HCT116 (cell line): Measurements from ENCODE around the gene GRIN1. TPM values are rescaled to one million over a fixed set of nuclear protein-coding genes. Genes with fewer than 3 reads are reported as not detected.

ENCODE experiments used
- ATAC-seq: fragments of 200-7000 bp; cut with Tn5 transposase; 2 replicates; pipeline ENCODE4 v1.9.1; 2020; ENCODE audit warnings: mild to moderate bottlenecking, moderate library complexity
- BruUV-seq: library from RNA; stranded (reverse); fragments of 400-500 nt; replicated peaks from 2 replicates; lab custom pipeline; 2021; lab: Mats Ljungman, UMichigan
- CTCF ChIA-PET: fragments of 300-600 bp; sonication (Branson Sonifier 250); formaldehyde crosslinking; loops from one replicate; lab custom pipeline; 2021; ENCODE audit warnings: antibody characterized with exemption; lab: Charles Lee
- POLR2A ChIA-PET: fragments of 300-600, 350-600 bp; sonication (Branson Sonifier 250); formaldehyde crosslinking; loops from one replicate; lab custom pipeline; 2021; ENCODE audit warnings: antibody characterized with exemption; lab: Charles Lee
- RAD21 ChIA-PET, 2 experiments: fragments of 300-600 bp; sonication (Branson Sonifier 250); formaldehyde crosslinking; loops; one replicate each; lab custom pipeline; 2023; ENCODE audit warnings: low total read pairs in 2 of 2; ENCODE audit not compliant: uncharacterized antibody in 2 of 2, unreplicated experiment in 2 of 2, low non-redundant PET in 1 of 2; lab: Charles Lee
- DNase-seq: peaks from one replicate; pipeline ENCODE4 v3.0.0-alpha.2; 2010; ENCODE audit warnings: low read depth, low spot score
- H2AFZ ChIP-seq: fragments of 200-600 bp; shearing (Covaris generic), sonication (generic); 2 replicates; pipeline ENCODE4 v1.6.1; 2017; ENCODE audit warnings: low read depth, mixed run types, mixed read lengths, antibody characterized with exemption, low read length; ENCODE audit not compliant: poor library complexity, severe bottlenecking
- H3K27ac ChIP-seq: 2 replicates; pipeline ENCODE4 v1.5.1; 2012; ENCODE audit warnings: low read depth, low read length
- H3K27me3 ChIP-seq: fragments of 200-600 bp; sonication (generic); 2 replicates; pipeline ENCODE4 v1.6.1; 2016; ENCODE audit warnings: mixed run types, low read length, mixed read lengths; ENCODE audit not compliant: insufficient read depth
- H3K36me3 ChIP-seq, 2 experiments: fragments of 200-500 bp in 1 of 2; fragments of 200-600 bp in 1 of 2; sonication (Bioruptor generic) in 1 of 2; sonication (generic) in 1 of 2; 2 replicates each; pipeline versions ENCODE4 v1.5.1 to v1.6.1; 2014 to 2016; ENCODE audit warnings: low read length in 2 of 2, inconsistent platforms in 1 of 2, mixed read lengths in 1 of 2, mixed run types in 1 of 2; ENCODE audit not compliant: insufficient read depth in 2 of 2, control insufficient read depth in 1 of 2
- H3K4me1 ChIP-seq, 2 experiments: fragments of 200-600 bp in 1 of 2; sonication (generic) in 1 of 2; 2 replicates each; pipeline versions ENCODE4 v1.5.1 to v1.6.1; 2012 to 2017; ENCODE audit warnings: low read length in 2 of 2, inconsistent platforms in 1 of 2, mild to moderate bottlenecking in 1 of 2, mixed read lengths in 1 of 2, mixed run types in 1 of 2, moderate library complexity in 1 of 2; ENCODE audit not compliant: insufficient read depth in 2 of 2, control insufficient read depth in 1 of 2
- H3K4me2 ChIP-seq: fragments of 200-600 bp; sonication (generic); 2 replicates; pipeline ENCODE4 v1.6.1; 2017; ENCODE audit warnings: mixed run types, low read length, mixed read lengths
- H3K4me3 ChIP-seq, 2 experiments: fragments of 200-600 bp in 1 of 2; sonication (generic) in 1 of 2; replicated peaks in 1 of 2; 2 replicates each; pipeline ENCODE4 v1.5.1; 2011 to 2016; ENCODE audit warnings: low read length in 2 of 2, control low read depth in 1 of 2, low read depth in 1 of 2, mild to moderate bottlenecking in 1 of 2, mixed read lengths in 1 of 2, mixed run types in 1 of 2
- H3K79me2 ChIP-seq: fragments of 200-600 bp; sonication (generic); 2 replicates; pipeline ENCODE4 v1.6.1; 2017; ENCODE audit warnings: mild to moderate bottlenecking, mixed run types, low read length, moderate library complexity, mixed read lengths; ENCODE audit not compliant: insufficient read depth
- H3K9ac ChIP-seq: fragments of 200-600 bp; sonication (generic); 2 replicates; pipeline ENCODE4 v1.6.1; 2016; ENCODE audit warnings: low read length, mixed read lengths
- H3K9me2 ChIP-seq: fragments of 200-600 bp; sonication (generic), shearing (Covaris generic); 2 replicates; pipeline ENCODE4 v1.6.1; 2017; ENCODE audit warnings: mixed run types, mild to moderate bottlenecking, moderate library complexity; ENCODE audit not compliant: insufficient read depth
- H3K9me3 ChIP-seq, 2 experiments: fragments of 200-500 bp in 1 of 2; fragments of 200-600 bp in 1 of 2; sonication (Bioruptor generic) in 1 of 2; sonication (generic) in 1 of 2; 2 replicates each; pipeline ENCODE4 v1.6.1; 2014 to 2017; ENCODE audit warnings: low read length in 2 of 2, mixed read lengths in 2 of 2, inconsistent platforms in 1 of 2, low read depth in 1 of 2, mild to moderate bottlenecking in 1 of 2, mixed run types in 1 of 2, moderate library complexity in 1 of 2; ENCODE audit not compliant: control insufficient read depth in 1 of 2, insufficient read depth in 1 of 2
- H4K20me1 ChIP-seq: fragments of 200-600 bp; sonication (generic), shearing (Covaris generic); 2 replicates; pipeline ENCODE4 v1.6.1; 2017; ENCODE audit warnings: mixed run types, mild to moderate bottlenecking, moderate library complexity; ENCODE audit not compliant: insufficient read depth
- ATF3 ChIP-seq: IDR thresholded peaks from 2 replicates; pipeline ENCODE4 v1.6.1; 2012
- CBX3 ChIP-seq: IDR thresholded peaks from 2 replicates; pipeline ENCODE4 v1.6.1; 2012; ENCODE audit warnings: low read depth
- CEBPB ChIP-seq: IDR thresholded peaks from 2 replicates; pipeline ENCODE4 v1.6.1; 2012; ENCODE audit warnings: low read depth
- CTCF ChIP-seq, 3 experiments: fragments of 200-600 bp in 1 of 3; sonication (generic) in 1 of 3; IDR thresholded peaks in 2 of 3; conservative IDR thresholded peaks in 1 of 3; 2 replicates each; pipeline ENCODE4 v1.5.1; 2012 to 2017; ENCODE audit warnings: low read depth in 2 of 3, low read length in 2 of 3, antibody characterized with exemption in 1 of 3, borderline replicate concordance in 1 of 3, control low read depth in 1 of 3, mild to moderate bottlenecking in 1 of 3, mixed read lengths in 1 of 3, mixed run types in 1 of 3, moderate library complexity in 1 of 3; ENCODE audit not compliant: insufficient read depth in 1 of 3
- EGR1 ChIP-seq: IDR thresholded peaks from 2 replicates; pipeline ENCODE4 v1.6.1; 2012; ENCODE audit warnings: low read depth
- ELF1 ChIP-seq: IDR thresholded peaks from 2 replicates; pipeline ENCODE4 v1.6.1; 2012; ENCODE audit warnings: low read depth, borderline replicate concordance
- EZH2 ChIP-seq: fragments of 200-600 bp; sonication (generic); IDR thresholded peaks from 2 replicates; pipeline ENCODE4 v1.6.1; 2017; ENCODE audit warnings: antibody characterized with exemption, mixed run types
- EZH2phosphoT487 ChIP-seq: fragments of 200-600 bp; IDR thresholded peaks from 2 replicates; pipeline ENCODE4 v1.6.1; 2018; ENCODE audit warnings: antibody characterized with exemption, borderline replicate concordance
- JUND ChIP-seq: IDR thresholded peaks from 2 replicates; pipeline ENCODE4 v1.6.1; 2012
- POLR2A ChIP-seq: IDR thresholded peaks from 2 replicates; pipeline ENCODE4 v1.7.0; 2011; ENCODE audit warnings: borderline replicate concordance; ENCODE audit not compliant: insufficient read depth, insufficient read length; ENCODE audit errors: extremely low read depth
- POLR2AphosphoS5 ChIP-seq: IDR thresholded peaks from 2 replicates; pipeline ENCODE4 v1.6.1; 2011; ENCODE audit warnings: mild to moderate bottlenecking, low read depth, low read length, moderate library complexity
- REST ChIP-seq: IDR thresholded peaks from 2 replicates; pipeline ENCODE4 v1.6.1; 2012; ENCODE audit warnings: low read depth
- SP1 ChIP-seq: IDR thresholded peaks from 2 replicates; pipeline ENCODE4 v1.6.1; 2012; ENCODE audit warnings: low read depth
- SRF ChIP-seq: IDR thresholded peaks from 2 replicates; pipeline ENCODE4 v1.6.1; 2012; ENCODE audit warnings: low read depth
- TCF7L2 ChIP-seq: IDR thresholded peaks from 2 replicates; pipeline ENCODE4 v1.7.0; 2011; ENCODE audit warnings: borderline replicate concordance, inconsistent platforms; ENCODE audit not compliant: insufficient read depth, insufficient read length; ENCODE audit errors: extremely low read depth
- YY1 ChIP-seq: IDR thresholded peaks from 2 replicates; pipeline ENCODE4 v1.6.1; 2011; ENCODE audit warnings: low read length, low read depth, moderate library complexity, mild to moderate bottlenecking; ENCODE audit not compliant: insufficient replicate concordance; ENCODE audit errors: extremely low read depth
- ZNF274 ChIP-seq: fragments of 200-500 bp; sonication (Bioruptor generic); IDR thresholded peaks from 2 replicates; pipeline ENCODE4 v1.6.1; 2014; ENCODE audit warnings: mild to moderate bottlenecking, low read depth, low read length, inconsistent platforms
- intact Hi-C: fragments of 100-400 bp; cut with micrococcal nuclease; formaldehyde crosslinking; loops from 2 replicates; pipeline ENCODE4 v1.10.0; 2022
- total RNA-seq: library from RNA; stranded (reverse); gene quantifications from one replicate; pipeline ENCODE4 v1.2.1, GENCODE V29; 2021; ENCODE audit not compliant: unreplicated experiment
- TF ChIP-seq, protein P1 (sequence below): IDR thresholded peaks from 2 replicates; pipeline ENCODE4 v1.6.1; 2012

The GRIN1 gene
- total RNA-seq, 1 experiment from 2014 or later: 23.1 TPM

DNA sequence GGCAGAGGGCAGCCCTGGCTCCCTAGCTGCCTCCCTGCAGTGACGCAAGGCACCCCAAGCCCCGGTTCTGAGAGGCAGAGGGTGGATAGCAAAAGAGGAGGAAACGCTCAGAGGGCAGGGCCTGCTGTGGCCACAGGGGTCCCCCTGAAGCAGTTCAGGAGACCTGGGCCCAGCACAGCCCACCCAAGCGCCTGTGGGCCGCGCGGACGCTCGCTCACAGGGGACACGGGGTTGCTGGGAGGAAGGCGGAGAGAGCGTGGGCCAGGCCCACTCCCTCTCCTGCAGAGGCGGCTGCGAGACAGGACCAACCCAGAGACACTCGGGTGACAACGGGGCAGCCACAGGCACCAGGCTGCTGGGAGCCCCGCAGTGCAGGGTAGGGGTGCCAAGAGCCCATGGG is 40.8 kb downstream of the GRIN1 start (continued):
- TF ChIP-seq ATF3: no peak

GRCh38 chr9:137180491-137180890 is 41.5 kb downstream of the GRIN1 start:
- Histone ChIP-seq H3K4me2 (no peak overlapping the region), H3K79me2 (peaks cover 3% of the 10 kb centered on the region; the same call in 1 of the 2 replicates), H3K9ac (no peak overlapping the region), H4K20me1 (no peaks in the 10 kb centered on the region), H3K27me3 (no peaks in the 10 kb centered on the region), H3K9me3 (no peaks in the 10 kb centered on the region), H3K36me3 (peaks cover 0 to 4% of the 10 kb centered on the region in 2 experiments; a peak in 2 of 4 replicates), H3K4me3 (no peak overlapping the region), H3K27ac (no peak overlapping the region), H3K9me2 (no peaks in the 10 kb centered on the region), H2AFZ (no peak overlapping the region), H3K4me1 (peaks cover 0 to 15% of the 10 kb centered on the region in 2 experiments; a peak in 2 of 4 replicates)
- ChIA-PET RAD21 (no interaction called here), CTCF (no interaction called here), POLR2A (no interaction called here)
- ATAC-seq: no peak
- BruUV-seq: no TSS peak
- intact Hi-C loops: no loop called here
- TF ChIP-seq CBX3 (no peak), POLR2A (no peak), TCF7L2 (no peak), CEBPB (no peak), ATF3 (no peak), ELF1 (no peak), REST (no peak), POLR2AphosphoS5 (no peak), ZNF274 (no peak), CTCF (IDR thresholded peaks at IDR 0.05 in 2 of 3, conservative IDR thresholded peaks at IDR 0.05 in 1 of 3; ENCODE audit: borderline replicate concordance in 1 of 3, insufficient read depth in 1 of 3, low read depth in 2 of 3, low read length in 2 of 3) (no peak), EZH2 (no peak), EGR1 (no peak), JUND (no peak), SRF (no peak), EZH2phosphoT487 (no peak), SP1 (no peak), YY1 (no peak)
- TF ChIP-seq, protein P1, sequence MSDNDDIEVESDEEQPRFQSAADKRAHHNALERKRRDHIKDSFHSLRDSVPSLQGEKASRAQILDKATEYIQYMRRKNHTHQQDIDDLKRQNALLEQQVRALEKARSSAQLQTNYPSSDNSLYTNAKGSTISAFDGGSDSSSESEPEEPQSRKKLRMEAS: no peak
- no peak for DNase-seq
